H1 (cell line): ENCODE measurements around the gene C1S. TPM values are rescaled to one million over a fixed set of nuclear protein-coding genes. Genes with fewer than 3 reads are reported as not detected.

Source experiments
- CTCF ChIA-PET: fragments of 300-600 bp; sonication (Branson Sonifier 250); formaldehyde crosslinking; loops from one replicate; lab custom pipeline; 2021; ENCODE audit not compliant: partially characterized antibody; lab: Charles Lee
- POLR2A ChIA-PET: fragments of 300-600 bp; sonication (Branson Sonifier 250); formaldehyde crosslinking; loops from one replicate; lab custom pipeline; 2021; ENCODE audit warnings: inconsistent platforms; ENCODE audit not compliant: partially characterized antibody; lab: Charles Lee
- DNase-seq, 2 experiments: peaks; one replicate each; pipeline versions ENCODE4 v3.0.0 to v3.0.0-alpha.2; 2010 to 2022; ENCODE audit warnings: low spot score in 2 of 2, low read depth in 1 of 2, mixed read lengths in 1 of 2
- FAIRE-seq: peaks from 2 replicates; lab custom pipeline; 2011; peaks lifted over from hg19 to GRCh38; lab: Jason Lieb, UNC
- H2AFZ ChIP-seq: 2 replicates; pipeline ENCODE4 v1.8.1; 2012; ENCODE audit warnings: low read length, inconsistent platforms
- H2AK5ac ChIP-seq: 2 replicates; pipeline ENCODE4 v1.6.1; 2013; ENCODE audit warnings: low read depth, low read length
- H2BK120ac ChIP-seq: replicated peaks from 2 replicates; pipeline ENCODE3; 2013; ENCODE audit warnings: low read depth, low read length, inconsistent platforms
- H2BK12ac ChIP-seq: 2 replicates; pipeline ENCODE4 v1.6.1; 2013; ENCODE audit warnings: low read depth, low read length
- H2BK15ac ChIP-seq: 2 replicates; pipeline ENCODE4 v1.6.1; 2013; ENCODE audit warnings: low read length
- H2BK20ac ChIP-seq: 2 replicates; pipeline ENCODE4 v1.6.1; 2013; ENCODE audit warnings: low read length
- H2BK5ac ChIP-seq: 2 replicates; pipeline ENCODE4 v1.6.1; 2013; ENCODE audit warnings: low read depth, low read length
- H3K14ac ChIP-seq: 2 replicates; pipeline ENCODE4 v1.6.1; 2013; ENCODE audit warnings: inconsistent platforms; ENCODE audit not compliant: insufficient read length
- H3K18ac ChIP-seq: 2 replicates; pipeline ENCODE4 v1.6.1; 2013; ENCODE audit warnings: low read length; ENCODE audit errors: extremely low read depth
- H3K23ac ChIP-seq: 2 replicates; pipeline ENCODE4 v1.6.1; 2013; ENCODE audit warnings: inconsistent platforms; ENCODE audit not compliant: insufficient read length
- H3K23me2 ChIP-seq: 2 replicates; pipeline ENCODE4 v1.6.1; 2013; ENCODE audit warnings: low read depth, low read length
- H3K27ac ChIP-seq: 2 replicates; pipeline ENCODE4 v1.6.1; 2011; ENCODE audit warnings: low read depth, low read length, inconsistent platforms
- H3K27me3 ChIP-seq, 4 experiments: replicated peaks in 1 of 4; 1 replicate in 1 of 4; 2 replicates in 3 of 4; pipeline versions ENCODE4 v1.6.1 to v1.8.1; 2011 to 2013; ENCODE audit warnings: low read length in 3 of 4, mild to moderate bottlenecking in 3 of 4, inconsistent platforms in 2 of 4, mixed read lengths in 2 of 4, moderate library complexity in 1 of 4; ENCODE audit not compliant: control insufficient read depth in 3 of 4, insufficient read depth in 3 of 4; ENCODE audit errors: extremely low read depth in 1 of 4
- H3K36me3 ChIP-seq, 4 experiments: 2 replicates each; pipeline versions ENCODE4 v1.6.1 to v1.8.1; 2011 to 2013; ENCODE audit warnings: mild to moderate bottlenecking in 4 of 4, low read length in 3 of 4, moderate library complexity in 2 of 4, control low read depth in 1 of 4, inconsistent platforms in 1 of 4; ENCODE audit not compliant: insufficient read depth in 4 of 4, control insufficient read depth in 2 of 4
- H3K4ac ChIP-seq: replicated peaks from 2 replicates; pipeline ENCODE3; 2013; ENCODE audit warnings: low read length, low read depth, mixed read lengths, inconsistent platforms; ENCODE audit not compliant: insufficient read length
- H3K4me1 ChIP-seq, 4 experiments: replicated peaks in 1 of 4; 1 replicate in 1 of 4; 2 replicates in 3 of 4; pipeline versions ENCODE4 v1.6.1 to v1.8.1; 2011 to 2013; ENCODE audit warnings: low read length in 3 of 4, inconsistent platforms in 2 of 4, mixed read lengths in 1 of 4; ENCODE audit not compliant: insufficient read depth in 4 of 4, control insufficient read depth in 3 of 4
- H3K4me2 ChIP-seq, 2 experiments: 2 replicates each; pipeline versions ENCODE4 v1.6.1 to v1.8.1; 2011 to 2013; ENCODE audit warnings: low read depth in 2 of 2, low read length in 2 of 2, control low read depth in 1 of 2, inconsistent platforms in 1 of 2, mild to moderate bottlenecking in 1 of 2; ENCODE audit not compliant: insufficient read depth in 1 of 2
- H3K4me3 ChIP-seq, 4 experiments: fragments of 200-600, 300-600 bp in 1 of 4; sonication (generic), shearing (Covaris generic), sonication (Bioruptor Twin) in 1 of 4; 2 replicates each; pipeline versions ENCODE4 v1.5.1 to v1.8.1; 2011 to 2016; ENCODE audit warnings: low read length in 4 of 4, low read depth in 3 of 4, control low read depth in 2 of 4, inconsistent platforms in 2 of 4, mild to moderate bottlenecking in 2 of 4, mixed read lengths in 1 of 4, moderate library complexity in 1 of 4; ENCODE audit not compliant: insufficient read depth in 2 of 4; ENCODE audit errors: extremely low read depth in 1 of 4
- H3K56ac ChIP-seq: replicated peaks from 2 replicates; pipeline ENCODE3; 2013; ENCODE audit warnings: low read depth, mild to moderate bottlenecking, mixed read lengths, low read length, inconsistent platforms; ENCODE audit not compliant: insufficient read length
- H3K79me1 ChIP-seq: 2 replicates; pipeline ENCODE4 v1.6.1; 2013; ENCODE audit warnings: low read depth, low read length, control low read depth
- H3K79me2 ChIP-seq, 2 experiments: 2 replicates each; pipeline versions ENCODE4 v1.6.1 to v1.8.1; 2012 to 2013; ENCODE audit warnings: low read length in 2 of 2, mild to moderate bottlenecking in 2 of 2, inconsistent platforms in 1 of 2; ENCODE audit not compliant: insufficient read depth in 2 of 2, control insufficient read depth in 1 of 2
- H3K9ac ChIP-seq, 4 experiments: replicated peaks in 1 of 4; 1 replicate in 1 of 4; 2 replicates in 3 of 4; pipeline versions ENCODE4 v1.6.1 to v1.8.1; 2011 to 2013; ENCODE audit warnings: low read depth in 3 of 4, low read length in 3 of 4, control low read depth in 2 of 4, mild to moderate bottlenecking in 2 of 4, moderate library complexity in 2 of 4, inconsistent platforms in 1 of 4; ENCODE audit errors: extremely low read depth in 1 of 4
- H3K9me3 ChIP-seq, 2 experiments: 2 replicates each; pipeline versions ENCODE4 v1.6.1 to v1.8.1; 2012 to 2013; ENCODE audit warnings: mild to moderate bottlenecking in 2 of 2, moderate library complexity in 2 of 2, control low read depth in 1 of 2, inconsistent platforms in 1 of 2, low read depth in 1 of 2, low read length in 1 of 2, mixed read lengths in 1 of 2; ENCODE audit not compliant: insufficient read depth in 2 of 2
- H4K20me1 ChIP-seq, 2 experiments: replicated peaks in 1 of 2; 2 replicates each; pipeline versions ENCODE3 to v1.8.1; 2011 to 2013; ENCODE audit warnings: inconsistent platforms in 2 of 2, low read length in 2 of 2, mild to moderate bottlenecking in 1 of 2; ENCODE audit not compliant: insufficient read depth in 2 of 2, control insufficient read depth in 1 of 2
- H4K5ac ChIP-seq: 2 replicates; pipeline ENCODE4 v1.6.1; 2013; ENCODE audit warnings: low read length, low read depth, mixed read lengths, inconsistent platforms; ENCODE audit not compliant: insufficient read length
- H4K8ac ChIP-seq: 2 replicates; pipeline ENCODE4 v1.8.0; 2013; ENCODE audit warnings: mild to moderate bottlenecking, moderate library complexity, low read length, inconsistent platforms; ENCODE audit not compliant: insufficient read depth; ENCODE audit errors: extremely low read depth
- H4K91ac ChIP-seq: replicated peaks from 2 replicates; pipeline ENCODE3; 2013; ENCODE audit warnings: low read length, mixed read lengths, inconsistent platforms; ENCODE audit not compliant: insufficient read length
- CEBPB ChIP-seq: IDR thresholded peaks from 2 replicates; pipeline ENCODE4 v1.6.1; 2012; ENCODE audit warnings: low read depth, low read length
- TAF1 ChIP-seq: IDR thresholded peaks from 2 replicates; pipeline ENCODE4 v1.6.1; 2011; ENCODE audit warnings: mild to moderate bottlenecking, low read depth, low read length
- WGBS, 2 experiments: shearing (Covaris generic) in 1 of 2; methylation state at CpG; one replicate each; pipeline versions ENCODE4 v1.1.6 to v1.1.7; 2013 to 2015; ENCODE audit warnings: low lambda C conversion rate in 2 of 2, mixed read lengths in 2 of 2, inconsistent platforms in 1 of 2, low coverage in 1 of 2, missing lambda C conversion rate in 1 of 2; ENCODE audit not compliant: insufficient replicate concordance in 2 of 2, insufficient coverage in 1 of 2, insufficient read length in 1 of 2; ENCODE audit errors: extremely low coverage in 1 of 2, missing lambda C conversion rate in 1 of 2; 5-methylcytosine and 5-hydroxymethylcytosine counted together
- polyA plus RNA-seq, 7 experiments: library from polyadenylated mRNA; depleted of rRNA in 3 of 7; stranded (reverse) in 5 of 7; unstranded in 2 of 7; fragments of >200 nt in 5 of 7; fragments of 200-250 nt in 2 of 7; gene quantifications; 1 replicate in 5 of 7; 2 replicates in 1 of 7; 4 replicates in 1 of 7; pipeline versions ENCODE4 v1.2.1 to v1.2.3, GENCODE V29; 2011 to 2013; ENCODE audit warnings: missing spikeins in 2 of 7, mixed read lengths in 2 of 7
- total RNA-seq: library from RNA; stranded (reverse); fragmentation: NEBNext Ultra II Directional; extraction: Animal tissue kit (Norgen Biotek cat#: 25700); gene quantifications from 2 replicates; pipeline ENCODE4 v1.2.1, GENCODE V29; 2021

Gene C1S
- total and polyA plus RNA-seq, 2 of the 8 experiments (the other 6 are each of a cell fraction or from before 2014, with no cell fraction given) = 4.4 to 7.3 TPM

GRCh38 chr12:7015555-7016370 lies 44.8 kb upstream of the C1S start:
- POLR2A ChIA-PET = interaction anchor here (0.8 to 3.6 kb wide), 8 partner anchors 29 to 148 kb away, joined by 3 to 27 read pairs (median 3); partner anchors contain the start of genes C12orf57 and RNU7-1
- H4K8ac ChIP-seq = no peak overlapping the region
- H4K91ac ChIP-seq = no peak overlapping the region
- no peak overlapping the region for H2BK15ac ChIP-seq
- H3K56ac ChIP-seq = no peak overlapping the region
- TF ChIP-seq TAF1 (no peak), CEBPB (no peak)
- TF ChIP-seq, all 59 proteins: peak for 0
- no peak overlapping the region for H2BK5ac ChIP-seq
- no peak overlapping the region for H2AK5ac ChIP-seq
- CTCF ChIA-PET = interaction anchor here (0.7 to 3.4 kb wide), 6 partner anchors 11 to 98 kb away, joined by 3 to 13 read pairs (median 6); partner anchors contain the start of gene C1RL
- no peaks in the 10 kb centered on the region for H3K9me3 ChIP-seq
- H3K4me3 ChIP-seq = no peak overlapping the region
- no peak overlapping the region; a peak in 1 of 4 replicates for H3K4me2 ChIP-seq
- no peak overlapping the region for H3K4ac ChIP-seq
- peaks cover 8% of the 10 kb centered on the region; the same call in 1 of the 2 replicates for H3K79me1 ChIP-seq
- no peak overlapping the region for H2AFZ ChIP-seq
- H3K4me1 ChIP-seq = peaks cover 0 to 3% (median under 1%) of the 10 kb centered on the region in 4 experiments; a peak in 2 of 7 replicates
- no peak overlapping the region for H3K27ac ChIP-seq
- no peak overlapping the region for H3K9ac ChIP-seq
- no peaks in the 10 kb centered on the region for H3K27me3 ChIP-seq
- 0 out of 2 replicates have a peak, but pooled peaks cover 3% of the 10 kb centered on the region for H3K23me2 ChIP-seq
- no peak overlapping the region for H3K14ac ChIP-seq
- H3K36me3 ChIP-seq = peaks cover 0 to 5% (median 0%) of the 10 kb centered on the region in 4 experiments; a peak in 1 of 8 replicates
- no peak overlapping the region for H3K23ac ChIP-seq
- no peak overlapping the region for H3K18ac ChIP-seq
- DNase-seq = no peak
- no peak overlapping the region for H2BK20ac ChIP-seq
- peaks cover 0 to 27% of the 10 kb centered on the region in 2 experiments; a peak in 2 of 4 replicates for H3K79me2 ChIP-seq
- H4K5ac ChIP-seq = no peak overlapping the region
- peaks cover 2 to 7% of the 10 kb centered on the region in 2 experiments for H4K20me1 ChIP-seq
- WGBS, 2 experiments = 81% methylated on average over 6 of the region's 6 CpGs; no CpG with 5 or more reads in 1 of the 2 experiments
- H2BK12ac ChIP-seq = no peak overlapping the region
- H2BK120ac ChIP-seq = no peak overlapping the region
- no peak for FAIRE-seq
